ENCODE results near the gene ARVCF. TPM values are rescaled to one million over a fixed set of nuclear protein-coding genes. Genes with fewer than 3 reads are reported as not detected.

The ARVCF gene
- total and polyA plus RNA-seq, 9 of the 15 experiments (the other 6 are each of a cell fraction or from before 2014, with no cell fraction given): 0.03 to 97.4 (median 15.6) TPM

GRCh38 chr22:19995611-19996339 lies 20.8 kb downstream of the ARVCF start (continued):
- TF ChIP-seq VEZF1 (CRISPR knock-in tag; IDR thresholded peaks at IDR 0.05): no peak
- no peak for TF ChIP-seq MAFF (IDR thresholded peaks at IDR 0.05; ENCODE audit: low read length)
- TF ChIP-seq WHSC1 (IDR thresholded peaks at IDR 0.05; ENCODE audit: low read length): peak; percentile 18
- TF ChIP-seq PHF21A (IDR thresholded peaks at IDR 0.05; ENCODE audit: borderline replicate concordance, low read depth): no peak
- TF ChIP-seq MITF (IDR thresholded peaks at IDR 0.05): no peak
- no peak for TF ChIP-seq GTF2B (IDR thresholded peaks at IDR 0.05; ENCODE audit: extremely low read depth, insufficient read length)
- no peak for TF ChIP-seq CBFA2T2 (conservative IDR thresholded peaks at IDR 0.05)
- TF ChIP-seq POLR2G (IDR thresholded peaks at IDR 0.05; ENCODE audit: low read depth, low read length): 0 out of 2 replicates have a peak, but pooled peaks have one; percentile 22
- no peak for TF ChIP-seq ZBTB7A (IDR thresholded peaks at IDR 0.05; ENCODE audit: borderline replicate concordance, control insufficient read depth, low read depth, low read length)
- 0 out of 2 replicates have a peak, but pooled peaks have one; percentile 23 for TF ChIP-seq ZNF583 (CRISPR knock-in tag; IDR thresholded peaks at IDR 0.05)
- TF ChIP-seq NFYB (IDR thresholded peaks at IDR 0.05; ENCODE audit: extremely low read depth, insufficient read length): no peak

Measured in K562 (cell line).